Gastrocnemius medialis (tissue), 4 donors: ENCODE data around the gene RPL22.

Source experiments
- POLR2A ChIP-seq, 2 donors: fragments of 450-650 bp; IDR thresholded peaks; one replicate each; pipeline ENCODE4 v1.6.1; 2017; ENCODE audit warnings: antibody characterized with exemption in 2 of 2, mild to moderate bottlenecking in 2 of 2, moderate library complexity in 2 of 2
- TF ChIP-seq, protein P1 (sequence below), 5 experiments: fragments of 450-650 bp in 3 of 5; fragments of 200-600 bp in 2 of 5; sonication (generic) in 2 of 5; IDR thresholded peaks in 4 of 5; conservative IDR thresholded peaks in 1 of 5; 1 replicate in 4 of 5; 2 replicates in 1 of 5; pipeline ENCODE4 v1.5.1; 2016 to 2019; ENCODE audit warnings: antibody characterized with exemption in 5 of 5, mild to moderate bottlenecking in 3 of 5, moderate library complexity in 3 of 5

DNA sequence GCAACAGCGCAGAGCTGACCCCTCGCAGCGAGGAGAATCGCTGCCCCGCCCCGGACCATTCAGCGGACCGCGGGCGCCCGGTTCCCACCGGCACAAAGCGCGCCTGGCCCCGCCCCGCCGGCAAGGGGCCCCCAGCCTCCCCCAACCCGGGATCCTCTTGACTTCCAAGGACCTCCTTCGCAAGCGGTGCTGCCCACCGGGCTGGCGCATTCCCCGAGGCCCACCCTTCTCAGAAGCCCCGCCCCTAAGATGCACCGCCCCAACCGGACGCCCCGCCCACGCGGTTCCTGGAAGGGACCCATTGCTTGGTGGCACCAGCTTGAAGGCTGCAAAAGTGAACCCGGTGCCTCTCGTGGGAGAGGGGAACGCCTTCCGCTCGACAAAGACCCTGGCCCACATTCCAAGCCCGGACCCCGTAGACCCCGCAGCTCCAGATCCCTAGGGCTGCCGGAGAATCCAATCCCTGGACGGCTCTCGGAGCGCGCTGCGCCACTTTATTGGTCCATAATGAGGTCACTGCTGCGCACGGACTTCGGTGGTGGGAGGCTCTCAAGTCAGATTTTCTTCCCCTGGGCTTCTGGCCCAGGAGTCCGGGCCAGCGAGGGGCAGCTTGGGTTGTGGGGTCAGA is 46.6 kb upstream of the RPL22 start:
- TF ChIP-seq, protein P1, sequence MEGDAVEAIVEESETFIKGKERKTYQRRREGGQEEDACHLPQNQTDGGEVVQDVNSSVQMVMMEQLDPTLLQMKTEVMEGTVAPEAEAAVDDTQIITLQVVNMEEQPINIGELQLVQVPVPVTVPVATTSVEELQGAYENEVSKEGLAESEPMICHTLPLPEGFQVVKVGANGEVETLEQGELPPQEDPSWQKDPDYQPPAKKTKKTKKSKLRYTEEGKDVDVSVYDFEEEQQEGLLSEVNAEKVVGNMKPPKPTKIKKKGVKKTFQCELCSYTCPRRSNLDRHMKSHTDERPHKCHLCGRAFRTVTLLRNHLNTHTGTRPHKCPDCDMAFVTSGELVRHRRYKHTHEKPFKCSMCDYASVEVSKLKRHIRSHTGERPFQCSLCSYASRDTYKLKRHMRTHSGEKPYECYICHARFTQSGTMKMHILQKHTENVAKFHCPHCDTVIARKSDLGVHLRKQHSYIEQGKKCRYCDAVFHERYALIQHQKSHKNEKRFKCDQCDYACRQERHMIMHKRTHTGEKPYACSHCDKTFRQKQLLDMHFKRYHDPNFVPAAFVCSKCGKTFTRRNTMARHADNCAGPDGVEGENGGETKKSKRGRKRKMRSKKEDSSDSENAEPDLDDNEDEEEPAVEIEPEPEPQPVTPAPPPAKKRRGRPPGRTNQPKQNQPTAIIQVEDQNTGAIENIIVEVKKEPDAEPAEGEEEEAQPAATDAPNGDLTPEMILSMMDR (IDR thresholded peaks at IDR 0.05 in 4 of 5, conservative IDR thresholded peaks at IDR 0.05 in 1 of 5) = no peak
- no peak for TF ChIP-seq POLR2A (IDR thresholded peaks at IDR 0.05)
